Muscle layer of colon (tissue), 2 donors: ENCODE data around the gene PRKG2.

Source experiments
- H3K27ac ChIP-seq: one replicate; pipeline ENCODE4 v1.7.0; 2013; ENCODE audit warnings: low read depth, mild to moderate bottlenecking, low read length, moderate library complexity
- H3K27me3 ChIP-seq, 2 donors: one replicate each; pipeline ENCODE4 v1.7.0; 2013; ENCODE audit warnings: low read length in 2 of 2, mild to moderate bottlenecking in 2 of 2; ENCODE audit not compliant: insufficient read depth in 2 of 2, control insufficient read depth in 1 of 2
- H3K36me3 ChIP-seq: one replicate; pipeline ENCODE4 v1.7.0; 2013; ENCODE audit warnings: mild to moderate bottlenecking, low read length; ENCODE audit not compliant: insufficient read depth
- H3K4me1 ChIP-seq: one replicate; pipeline ENCODE4 v1.7.0; 2013; ENCODE audit warnings: mild to moderate bottlenecking, low read length; ENCODE audit not compliant: insufficient read depth
- H3K4me3 ChIP-seq, 2 donors: one replicate each; pipeline ENCODE4 v1.7.0; 2013; ENCODE audit warnings: low read length in 2 of 2, low read depth in 1 of 2, mild to moderate bottlenecking in 1 of 2, moderate library complexity in 1 of 2
- H3K9ac ChIP-seq: one replicate; pipeline ENCODE4 v1.7.0; 2013; ENCODE audit warnings: low read length
- H3K9me3 ChIP-seq: one replicate; pipeline ENCODE4 v1.7.0; 2013; ENCODE audit warnings: mild to moderate bottlenecking, low read length
- donor health status: abdominal sarcoma.
- donor health status: Adenocarcinoma of cecum.

PRKG2 gene

GRCh38 chr4:81049330-81049729 lies 165.7 kb downstream of the PRKG2 start:
- peak overlapping the region; percentile 64 for H3K27ac ChIP-seq
- peaks cover 10% of the 10 kb centered on the region for H3K36me3 ChIP-seq
- no peaks in the 10 kb centered on the region for H3K9me3 ChIP-seq
- no peak overlapping the region for H3K9ac ChIP-seq
- H3K27me3 ChIP-seq: no peaks in the 10 kb centered on the region
- peaks cover 46% of the 10 kb centered on the region for H3K4me1 ChIP-seq
- H3K4me3 ChIP-seq: no peak overlapping the region

GRCh38 chr4:81042578-81043365 lies 172.2 kb downstream of the PRKG2 start:
- Histone ChIP-seq H3K9me3 (no peaks in the 10 kb centered on the region), H3K4me1 (peaks cover 21% of the 10 kb centered on the region), H3K9ac (no peak overlapping the region), H3K4me3 (no peak overlapping the region), H3K27me3 (no peaks in the 10 kb centered on the region), H3K27ac (no peak overlapping the region), H3K36me3 (peaks cover 10% of the 10 kb centered on the region)

DNA sequence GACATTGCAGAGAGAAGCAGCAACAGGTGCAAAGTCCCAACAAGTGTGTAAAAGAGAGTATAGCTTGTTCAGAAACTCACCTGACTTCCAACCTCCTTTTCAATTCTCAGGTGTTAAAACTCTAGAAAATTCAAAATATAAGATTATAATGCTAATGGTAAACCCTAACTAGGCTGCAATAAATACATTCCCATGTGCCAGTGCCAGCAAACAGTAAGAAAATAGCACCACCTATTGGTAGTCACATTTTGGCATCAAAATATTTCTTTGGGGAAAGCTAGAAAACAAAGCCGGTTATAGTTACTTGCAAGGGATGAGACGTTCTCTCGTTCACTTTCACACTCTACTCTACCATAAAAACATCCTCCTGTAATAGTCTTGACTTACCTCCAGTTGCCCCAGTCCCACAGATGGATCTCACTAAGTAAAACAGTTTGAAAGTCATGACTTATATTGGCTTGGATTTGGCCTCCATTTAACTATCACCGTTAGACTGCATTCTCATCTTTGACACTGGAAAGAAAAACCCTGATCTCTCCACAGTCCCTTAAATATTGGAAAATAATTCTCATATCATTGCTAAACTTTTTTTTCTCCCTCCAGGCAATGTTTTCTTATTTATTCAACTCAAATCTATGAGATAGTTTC lies 174.9 kb downstream of the PRKG2 start:
- peaks cover 31% of the 10 kb centered on the region for H3K4me1 ChIP-seq
- no peaks in the 10 kb centered on the region for H3K27me3 ChIP-seq
- H3K9ac ChIP-seq: no peak overlapping the region
- no peaks in the 10 kb centered on the region for H3K9me3 ChIP-seq
- peak overlapping the region; percentile 35 for H3K27ac ChIP-seq
- no peaks in the 10 kb centered on the region for H3K36me3 ChIP-seq
- no peak overlapping the region for H3K4me3 ChIP-seq

DNA sequence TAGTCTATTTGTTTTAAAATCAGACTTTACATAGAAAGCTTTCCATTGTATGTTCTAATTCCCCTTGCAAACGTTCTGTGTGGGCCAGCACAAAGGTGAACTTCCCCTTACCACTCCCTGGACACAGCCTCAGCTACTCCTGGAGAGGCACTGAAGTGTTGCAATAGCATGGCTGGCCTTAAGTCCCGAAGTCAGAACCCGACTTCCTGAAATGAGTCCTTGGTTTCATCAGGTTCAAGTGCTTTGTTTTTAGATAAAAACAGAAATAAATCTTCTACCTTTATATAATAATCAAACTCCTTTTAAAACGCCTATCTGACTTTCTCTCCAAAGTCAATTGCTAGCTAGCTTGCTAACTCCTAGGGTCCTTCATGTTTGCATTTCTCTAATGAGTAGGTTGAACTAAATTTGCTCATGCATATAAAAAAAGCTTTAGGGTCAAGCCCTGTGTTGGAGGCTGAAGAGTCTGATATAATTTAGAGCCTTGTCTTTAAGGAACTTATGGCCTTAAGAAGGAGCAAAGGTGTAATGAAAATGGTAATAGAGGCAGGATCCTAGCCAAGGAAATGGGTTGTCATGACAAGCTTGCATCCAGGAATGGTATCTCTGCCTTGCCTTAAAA lies 175.6 kb downstream of the PRKG2 start:
- Histone ChIP-seq H3K36me3 (no peaks in the 10 kb centered on the region), H3K27me3 (no peaks in the 10 kb centered on the region), H3K27ac (peak overlapping the region; percentile 35), H3K9me3 (no peaks in the 10 kb centered on the region), H3K9ac (no peak overlapping the region), H3K4me3 (no peak overlapping the region), H3K4me1 (peaks cover 31% of the 10 kb centered on the region)

GRCh38 chr4:81038636-81039350 lies 176.2 kb downstream of the PRKG2 start:
- Histone ChIP-seq H3K4me3 (no peak overlapping the region), H3K36me3 (no peaks in the 10 kb centered on the region), H3K9ac (no peak overlapping the region), H3K27me3 (no peaks in the 10 kb centered on the region), H3K9me3 (no peaks in the 10 kb centered on the region), H3K4me1 (peaks cover 31% of the 10 kb centered on the region), H3K27ac (no peak overlapping the region)
